KBM-7 (cell line): ENCODE results near the gene OR5D13.

Experiments used
- DNase-seq: peaks from one replicate; pipeline ENCODE4 v3.0.0-alpha.2; 2015
- in situ Hi-C: fragments of 300-500 bp; cut with MboI; formaldehyde crosslinking; loops from 2 replicates; pipeline ENCODE4 v1.14.3; 2020; ENCODE audit warnings: low sequenced_read_pairs, low pct_unique_long_range_greater_than_20kb, mixed read lengths

OR5D13 gene

GRCh38 chr11:55773138-55773537 lies at the start of gene OR5D13:
Gene OR5D13, plus strand, starts transcription at chr11:55773438. Its CDS starts 0 bp downstream, at chr11:55773438.
- in situ Hi-C loops: no loop called here
- no peak for DNase-seq

- in situ Hi-C loops: no loop called here
- peak; percentile 49 for DNase-seq
These were observed 46.4 kb upstream of the OR5D13 start for GRCh38 chr11:55726715-55727324.

GRCh38 chr11:55732936-55733335 lies 40.3 kb upstream of the OR5D13 start:
- in situ Hi-C loops: no loop called here
- DNase-seq: peak; percentile 37

GRCh38 chr11:55791606-55792005 lies 18.4 kb downstream of the OR5D13 start:
- in situ Hi-C loops: no loop called here

GRCh38 chr11:55793321-55793720 lies 20.1 kb downstream of the OR5D13 start:
- DNase-seq: no peak
- in situ Hi-C loops: no loop called here

More at GRCh38 chr11:55791606-55792005, 18.4 kb downstream of the OR5D13 start:
- DNase-seq: no peak

GRCh38 chr11:55795256-55795655 lies 22.0 kb downstream of the OR5D13 start, which contains the start of gene OR5D14:
Gene OR5D14, plus strand, starts transcription at chr11:55795556. Its CDS starts 0 bp downstream, at chr11:55795556.
- in situ Hi-C loops: no loop called here

GRCh38 chr11:55806248-55806647 lies 33.0 kb downstream of the OR5D13 start:
- no peak for DNase-seq
- in situ Hi-C loops: no loop called here

More at GRCh38 chr11:55795256-55795655, 22.0 kb downstream of the OR5D13 start, which contains the start of gene OR5D14:
- DNase-seq: no peak

GRCh38 chr11:55811067-55811466 lies 37.8 kb downstream of the OR5D13 start, which contains the start of gene OR5L1:
Gene OR5L1, plus strand, starts transcription at chr11:55811367. Its CDS starts 100 bp downstream, at chr11:55811467.
- no peak for DNase-seq
- in situ Hi-C loops: no loop called here

- DNase-seq: no peak
- in situ Hi-C loops: no loop called here
These were observed 46.1 kb downstream of the OR5D13 start, which contains the start of gene OR5D18 for GRCh38 chr11:55819330-55819729. Gene OR5D18, plus strand, starts transcription at chr11:55819630. Its CDS starts 0 bp downstream, at chr11:55819630.
